ENCODE measurements around the gene PHYHD1. TPM values are rescaled to one million over a fixed set of nuclear protein-coding genes. Genes with fewer than 3 reads are reported as not detected.

Gene PHYHD1
- total RNA-seq, 1 experiment from 2014 or later, result 18.0 TPM

DNA sequence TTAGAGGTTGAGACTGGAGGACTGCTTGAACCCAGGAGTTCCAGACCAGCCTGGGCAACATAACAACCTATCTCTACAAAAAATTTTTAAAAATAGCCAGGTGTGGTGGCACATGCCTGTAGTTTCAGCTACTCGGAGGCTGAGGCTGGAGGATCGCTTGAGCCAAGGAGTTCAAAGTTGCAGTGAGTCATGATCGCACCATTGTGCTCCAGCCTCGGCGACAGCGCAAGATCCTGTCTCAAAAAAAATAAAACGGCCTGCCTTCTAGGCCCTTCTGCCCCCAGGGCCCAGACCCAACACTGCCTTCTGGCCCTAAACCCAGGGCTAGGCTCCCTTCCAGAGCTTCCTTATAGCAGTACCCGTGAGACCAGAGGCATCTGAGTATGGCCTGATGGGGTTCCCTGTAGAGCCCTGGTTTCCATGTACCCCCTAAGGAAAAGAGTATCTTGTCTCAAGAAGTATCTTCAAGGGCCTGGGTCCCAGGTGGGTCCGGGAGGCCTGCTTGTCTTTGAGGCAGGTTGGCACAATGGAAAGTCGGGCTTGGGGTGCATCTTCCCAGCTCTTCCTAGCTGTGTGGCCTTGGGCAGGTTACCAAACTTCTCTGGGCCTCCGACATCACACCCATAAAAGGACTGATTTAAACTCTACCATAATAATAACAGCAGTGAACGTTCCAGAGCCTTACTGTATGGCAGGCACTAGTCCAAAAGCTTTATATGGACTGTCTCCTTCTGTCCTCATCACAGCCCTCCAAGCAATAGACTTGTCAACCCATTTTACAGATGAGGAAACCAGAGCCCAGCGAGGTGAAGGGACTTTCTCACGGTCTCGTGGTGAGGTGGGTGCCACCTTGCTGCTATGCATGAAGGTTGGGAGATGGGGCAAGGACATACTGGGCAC is 29.2 kb upstream of the PHYHD1 start:
- no peaks in the 10 kb centered on the region for H3K79me1 ChIP-seq (ENCODE audit: insufficient read depth, low read depth, low read length, poor library complexity, severe bottlenecking)
- no peak overlapping the region for H3T11ph ChIP-seq (ENCODE audit: low read length)
- no peak overlapping the region for H3K4me2 ChIP-seq (ENCODE audit: insufficient read depth, insufficient read length, low read length)
- no peak overlapping the region for H2BK15ac ChIP-seq (ENCODE audit: low read depth, low read length)
- no peak overlapping the region for H4K8ac ChIP-seq (replicated peaks; ENCODE audit: insufficient read length, low read depth, low read length)
- TF ChIP-seq CTCF (conservative IDR thresholded peaks at IDR 0.05), result no peak
- H2BK12ac ChIP-seq (ENCODE audit: insufficient read length, low read depth, low read length), result no peak overlapping the region
- no peak for DNase-seq
- no peak overlapping the region for H2AFZ ChIP-seq (ENCODE audit: low read length)
- peak overlapping the region in 2 of 3 experiments; percentile 32 to 76; a peak in 2 of 7 replicates for H3K27ac Mint-ChIP-seq
- no peak overlapping the region for H2BK20ac ChIP-seq (ENCODE audit: low read depth, low read length, poor library complexity, severe bottlenecking)
- H3K23ac ChIP-seq (ENCODE audit: insufficient read length, low read depth, low read length), result no peak overlapping the region
- no peaks in the 10 kb centered on the region for H3K23me2 ChIP-seq (ENCODE audit: insufficient read length, low read depth, low read length, poor library complexity, severe bottlenecking)
- H2BK5ac ChIP-seq (ENCODE audit: insufficient read length, low read length), result no peak overlapping the region
- H4K91ac ChIP-seq (ENCODE audit: insufficient read length, low read depth, low read length), result no peak overlapping the region
- no peak overlapping the region for H3K9ac ChIP-seq (ENCODE audit: extremely low read depth, insufficient read length, low read length)
- H3K27me3 ChIP-seq (ENCODE audit: insufficient read depth, low read length), result no peaks in the 10 kb centered on the region
- no peaks in the 10 kb centered on the region for H3K27me3 Mint-ChIP-seq (ENCODE audit: low read depth)
- H3K9me3 ChIP-seq (ENCODE audit: control insufficient read depth, low read depth, low read length), result no peaks in the 10 kb centered on the region
- peaks cover 9% of the 10 kb centered on the region; the same call in 1 of the 2 replicates for H3K4me1 ChIP-seq (ENCODE audit: insufficient read depth, low read length)
- H3K27ac ChIP-seq (ENCODE audit: insufficient read length, low read depth, low read length), result no peak overlapping the region
- H4K5ac ChIP-seq (ENCODE audit: insufficient read length, low read depth, low read length), result no peak overlapping the region
- H2AK5ac ChIP-seq (ENCODE audit: insufficient read length, low read length), result no peak overlapping the region
- H3K4ac ChIP-seq (ENCODE audit: low read depth, low read length), result no peak overlapping the region
- no peak overlapping the region for H3K56ac ChIP-seq (ENCODE audit: insufficient read length, low read depth, low read length)
- no peak overlapping the region; the same call in 1 of the 2 replicates for H3K14ac ChIP-seq (ENCODE audit: insufficient read depth, low read length)
- H2BK120ac ChIP-seq (ENCODE audit: low read depth, low read length, poor library complexity, severe bottlenecking), result no peak overlapping the region
- H3K4me3 Mint-ChIP-seq, result no peak overlapping the region
- H4K20me1 ChIP-seq (ENCODE audit: control insufficient read depth, insufficient read depth, insufficient read length), result no peaks in the 10 kb centered on the region
- H3K9me3 Mint-ChIP-seq, result no peaks in the 10 kb centered on the region
- H3K18ac ChIP-seq (ENCODE audit: insufficient read length, low read depth, low read length), result no peak overlapping the region
- peaks cover 20 to 57% (median 37%) of the 10 kb centered on the region in 3 experiments; a peak in 6 of 7 replicates for H3K36me3 Mint-ChIP-seq (ENCODE audit: insufficient read depth in 1 of 3, low read depth in 3 of 3)
- no CpG with 5 or more reads among the region's 15 CpGs for WGBS (ENCODE audit: extremely low coverage, insufficient read length, low lambda C conversion rate)
- H3K79me2 ChIP-seq (ENCODE audit: insufficient read depth, low read length), result peaks cover 15% of the 10 kb centered on the region; the same call in 1 of the 2 replicates
- H3K4me1 Mint-ChIP-seq, result peaks cover 29 to 31% of the 10 kb centered on the region in 2 experiments
